AG04450 (cell line): ENCODE data around the gene GNPNAT1. TPM values are rescaled to one million over a fixed set of nuclear protein-coding genes. Genes with fewer than 3 reads are reported as not detected.
"Not testable (repeated sequence)": the region's sequence is repeated elsewhere in the genome, so short reads cannot be mapped to it uniquely, and the experiment has no call there.

Experiments used
- CTCF ChIA-PET: fragments of 300-600, 350-600 bp; formaldehyde crosslinking; extraction: SDS; loops from one replicate; lab custom pipeline; 2022; ENCODE audit warnings: antibody characterized with exemption, inconsistent platforms; lab: Charles Lee
- POLR2A ChIA-PET: fragments of 350-600 bp; formaldehyde crosslinking; extraction: SDS; loops from one replicate; lab custom pipeline; 2021; ENCODE audit warnings: antibody characterized with exemption, inconsistent platforms; lab: Yijun Ruan, JAX
- DNase-seq: peaks from one replicate; pipeline ENCODE4 v3.0.0-alpha.2; 2011; ENCODE audit warnings: low read depth, low spot score
- H3K27ac ChIP-seq: one replicate; pipeline ENCODE4 v1.5.1; 2012; ENCODE audit warnings: low read depth, low read length, control low read depth
- H3K27me3 ChIP-seq: one replicate; pipeline ENCODE4 v1.6.0; 2012; ENCODE audit warnings: low read length; ENCODE audit not compliant: control insufficient read depth, insufficient read depth
- H3K4me3 ChIP-seq: 2 replicates; pipeline ENCODE4 v1.5.1; 2011; ENCODE audit warnings: mild to moderate bottlenecking, low read depth, low read length, control low read depth
- H3K9me3 ChIP-seq: 2 replicates; pipeline ENCODE4 v1.5.1; 2012; ENCODE audit warnings: low read length; ENCODE audit not compliant: control insufficient read depth, insufficient read depth
- polyA plus RNA-seq: library from polyadenylated mRNA; depleted of rRNA; stranded (reverse); fragments of >200 nt; gene quantifications from 2 replicates; pipeline ENCODE4 v1.2.3, GENCODE V29; 2011
- TF ChIP-seq, protein P1 (sequence below): IDR thresholded peaks from 2 replicates; pipeline ENCODE4 v1.5.1; 2011; ENCODE audit warnings: low read depth, low read length, control low read depth, inconsistent platforms

The GNPNAT1 gene
- polyA plus RNA-seq, 1 experiment: 47.2 TPM

DNA sequence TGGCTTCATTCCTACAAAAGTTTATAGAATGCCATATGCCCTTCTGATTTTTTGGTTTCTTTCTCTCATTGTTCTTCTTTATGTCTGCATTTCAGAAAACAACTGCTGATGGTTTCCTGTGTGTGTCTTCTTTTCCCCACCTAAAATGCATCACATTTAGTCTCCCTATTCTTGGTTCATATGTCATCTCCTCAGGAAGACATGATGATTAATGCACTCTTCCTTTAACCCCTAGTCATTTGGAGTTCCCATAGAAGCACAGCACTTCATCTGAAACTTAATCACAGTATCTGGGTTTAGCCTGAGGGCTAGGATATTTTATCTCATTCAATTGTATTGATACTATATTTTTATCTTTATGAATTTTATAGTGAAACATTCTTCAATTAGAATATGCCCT, 21.5 kb downstream of the GNPNAT1 start:
- no peaks in the 10 kb centered on the region for H3K9me3 ChIP-seq
- H3K4me3 ChIP-seq: no peak overlapping the region
- ChIA-PET CTCF (no interaction called here), POLR2A (no interaction called here)
- no peak overlapping the region for H3K27ac ChIP-seq
- no peaks in the 10 kb centered on the region for H3K27me3 ChIP-seq
- no peak for DNase-seq
- TF ChIP-seq, protein P1, sequence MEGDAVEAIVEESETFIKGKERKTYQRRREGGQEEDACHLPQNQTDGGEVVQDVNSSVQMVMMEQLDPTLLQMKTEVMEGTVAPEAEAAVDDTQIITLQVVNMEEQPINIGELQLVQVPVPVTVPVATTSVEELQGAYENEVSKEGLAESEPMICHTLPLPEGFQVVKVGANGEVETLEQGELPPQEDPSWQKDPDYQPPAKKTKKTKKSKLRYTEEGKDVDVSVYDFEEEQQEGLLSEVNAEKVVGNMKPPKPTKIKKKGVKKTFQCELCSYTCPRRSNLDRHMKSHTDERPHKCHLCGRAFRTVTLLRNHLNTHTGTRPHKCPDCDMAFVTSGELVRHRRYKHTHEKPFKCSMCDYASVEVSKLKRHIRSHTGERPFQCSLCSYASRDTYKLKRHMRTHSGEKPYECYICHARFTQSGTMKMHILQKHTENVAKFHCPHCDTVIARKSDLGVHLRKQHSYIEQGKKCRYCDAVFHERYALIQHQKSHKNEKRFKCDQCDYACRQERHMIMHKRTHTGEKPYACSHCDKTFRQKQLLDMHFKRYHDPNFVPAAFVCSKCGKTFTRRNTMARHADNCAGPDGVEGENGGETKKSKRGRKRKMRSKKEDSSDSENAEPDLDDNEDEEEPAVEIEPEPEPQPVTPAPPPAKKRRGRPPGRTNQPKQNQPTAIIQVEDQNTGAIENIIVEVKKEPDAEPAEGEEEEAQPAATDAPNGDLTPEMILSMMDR: no peak

DNA sequence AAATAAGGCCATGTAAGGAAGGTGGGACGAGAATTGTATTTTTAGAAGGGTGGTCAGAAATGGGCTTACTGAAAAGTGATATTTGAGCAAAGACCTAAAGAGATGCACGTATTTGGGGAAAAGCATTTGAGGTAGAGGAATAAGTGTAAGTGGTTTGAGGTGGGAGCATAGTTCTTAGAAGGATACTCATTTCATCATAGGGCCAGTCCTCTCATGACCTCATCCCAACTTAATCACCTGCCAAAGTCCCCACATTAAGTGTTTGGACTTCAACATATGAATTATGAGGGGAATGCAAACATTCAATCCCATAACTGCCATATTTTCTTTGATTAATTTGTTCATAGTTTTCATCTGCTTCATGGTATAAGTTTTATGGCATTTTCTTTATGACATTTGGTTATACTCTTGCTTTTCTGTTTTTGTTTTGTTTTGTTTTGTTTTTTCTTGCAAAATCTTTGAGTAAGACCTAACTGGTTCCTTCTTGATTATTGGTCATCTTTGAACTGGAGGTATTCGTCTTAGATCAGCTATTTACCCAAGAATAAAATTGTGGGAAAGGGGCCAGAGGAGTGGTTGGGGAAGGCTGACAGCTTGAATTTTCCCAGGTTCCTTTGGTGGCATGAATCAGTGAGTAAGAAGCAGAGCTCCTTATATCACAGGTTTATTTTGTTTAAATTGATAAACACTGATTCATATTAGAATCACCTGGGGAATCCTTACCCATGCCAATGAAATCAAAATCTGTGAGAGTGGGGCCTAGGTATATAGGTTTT, 24.2 kb downstream of the GNPNAT1 start:
- Histone ChIP-seq H3K4me3 (no peak overlapping the region), H3K9me3 (no peaks in the 10 kb centered on the region), H3K27ac (no peak overlapping the region), H3K27me3 (no peaks in the 10 kb centered on the region)
- CTCF ChIA-PET: no interaction called here
- DNase-seq: no peak
- POLR2A ChIA-PET: no interaction called here
- TF ChIP-seq, protein P1: no peak

GRCh38 chr14:52762923-52763322, 28.5 kb downstream of the GNPNAT1 start:
- POLR2A ChIA-PET, H3K9me3 ChIP-seq, H3K27ac ChIP-seq, DNase-seq, H3K27me3 ChIP-seq, H3K4me3 ChIP-seq: not testable (repeated sequence)
- CTCF ChIA-PET: interaction anchor here (0.6 kb wide), 1 partner anchor 22 kb away, joined by 3 read pairs; no protein-coding TSS in a partner anchor

DNA sequence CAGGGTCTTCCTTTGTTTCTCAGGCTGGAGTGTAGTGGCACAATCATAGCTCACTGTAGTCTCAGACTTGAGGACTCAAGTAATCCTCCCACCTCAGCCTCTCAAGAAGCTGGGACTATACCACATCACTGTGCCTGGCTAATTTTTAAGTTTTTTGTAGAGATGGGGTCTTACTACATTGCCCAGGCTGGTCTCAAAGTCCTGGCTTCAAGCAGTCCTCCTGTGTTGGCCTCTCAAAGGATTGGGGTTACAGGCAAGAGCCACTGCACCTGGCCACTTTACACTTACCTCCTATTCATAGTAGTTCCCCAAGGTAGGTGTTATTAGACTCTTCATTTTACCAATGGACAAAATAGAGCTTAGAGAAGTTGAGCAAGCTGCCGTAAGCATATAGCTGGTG, 32.3 kb downstream of the GNPNAT1 start:
- Histone ChIP-seq H3K9me3 (no peaks in the 10 kb centered on the region), H3K27me3 (no peaks in the 10 kb centered on the region), H3K4me3 (no peak overlapping the region), H3K27ac (no peak overlapping the region)
- TF ChIP-seq, protein P1: no peak
- CTCF ChIA-PET: no interaction called here
- DNase-seq: no peak
- POLR2A ChIA-PET: no interaction called here

- CTCF ChIA-PET: no interaction called here
- H3K27ac ChIP-seq: no peak overlapping the region
- no peak for DNase-seq
- H3K27me3 ChIP-seq: no peaks in the 10 kb centered on the region
- TF ChIP-seq, protein P1: no peak
- no peaks in the 10 kb centered on the region for H3K9me3 ChIP-seq
- POLR2A ChIA-PET: no interaction called here
- no peak overlapping the region for H3K4me3 ChIP-seq
Measured at GRCh38 chr14:52755607-52756316, 35.6 kb downstream of the GNPNAT1 start.
